ENCODE data around the gene FAM200B. TPM values are rescaled to one million over a fixed set of nuclear protein-coding genes. Genes with fewer than 3 reads are reported as not detected.
A peak's percentile ranks its signal among the peaks of the same experiment; 100 is the strongest.

Gene FAM200B
- total RNA-seq, result 10 to 100 TPM; 41.4 to 57.4 TPM

- peak; percentile 98 for DNase-seq (ENCODE audit: low spot score)
- Histone ChIP-seq H3K9me3 (no peaks in the 10 kb centered on the region), H3K27ac (peak within 1 kb of the TSS; percentile 90 to 92), H3K4me1 (peaks cover 0 to 29% of the 10 kb centered on the region in 2 donors), H3K36me3 (peaks cover 5% of the 10 kb centered on the region), H3K27me3 (no peaks in the 10 kb centered on the region), H3K4me3 (peak within 1 kb of the TSS; percentile 71 to 74)
- peak in 1 of 2 donors; percentile 39 for TF ChIP-seq CTCF (IDR thresholded peaks at IDR 0.05)
These were observed at the start of gene FAM200B for GRCh38 chr4:15681372-15682241. Gene FAM200B, plus strand, starts transcription at chr4:15681827. Its CDS starts 5,151 bp downstream, at chr4:15686978.

GRCh38 chr4:15636818-15637217 is 44.8 kb upstream of the FAM200B start:
- H3K4me1 ChIP-seq, result no peaks in the 10 kb centered on the region
- no peaks in the 10 kb centered on the region for H3K9me3 ChIP-seq
- TF ChIP-seq CTCF (IDR thresholded peaks at IDR 0.05), result no peak
- peaks cover 67% of the 10 kb centered on the region for H3K36me3 ChIP-seq
- no peaks in the 10 kb centered on the region for H3K27me3 ChIP-seq
- H3K27ac ChIP-seq, result no peak overlapping the region
- DNase-seq (ENCODE audit: low spot score), result no peak
- H3K4me3 ChIP-seq, result no peak overlapping the region

- no peak overlapping the region for H3K4me3 ChIP-seq
- no peaks in the 10 kb centered on the region for H3K27me3 ChIP-seq
- H3K4me1 ChIP-seq, result no peaks in the 10 kb centered on the region
- DNase-seq (ENCODE audit: low spot score), result no peak
- H3K9me3 ChIP-seq, result no peaks in the 10 kb centered on the region
- TF ChIP-seq CTCF (IDR thresholded peaks at IDR 0.05), result no peak
- H3K36me3 ChIP-seq, result peaks cover 54% of the 10 kb centered on the region
- H3K27ac ChIP-seq, result no peak overlapping the region
These were observed 43.2 kb upstream of the FAM200B start for GRCh38 chr4:15638418-15638817.

GRCh38 chr4:15648600-15648999 is 33.0 kb upstream of the FAM200B start:
- H3K27ac ChIP-seq, result no peak overlapping the region
- TF ChIP-seq CTCF (IDR thresholded peaks at IDR 0.05), result no peak
- H3K27me3 ChIP-seq, result no peaks in the 10 kb centered on the region
- no peaks in the 10 kb centered on the region for H3K36me3 ChIP-seq
- no peak for DNase-seq (ENCODE audit: low spot score)
- peaks cover 0 to 60% of the 10 kb centered on the region in 2 donors for H3K4me1 ChIP-seq
- H3K4me3 ChIP-seq, result no peak overlapping the region
- H3K9me3 ChIP-seq, result no peaks in the 10 kb centered on the region

- no peak for DNase-seq (ENCODE audit: low spot score)
These were observed 31.6 kb upstream of the FAM200B start for GRCh38 chr4:15649914-15650545.

More at GRCh38 chr4:15649914-15650545, 31.6 kb upstream of the FAM200B start:
- Histone ChIP-seq H3K27ac (peak overlapping the region; percentile 25 to 27), H3K4me3 (no peak overlapping the region), H3K36me3 (no peaks in the 10 kb centered on the region), H3K9me3 (no peaks in the 10 kb centered on the region), H3K4me1 (peaks cover 0 to 53% of the 10 kb centered on the region in 2 donors), H3K27me3 (no peaks in the 10 kb centered on the region)
- peak; percentile 50 to 82 for TF ChIP-seq CTCF (IDR thresholded peaks at IDR 0.05)

Measured in right atrium auricular region (tissue), 2 donors.